Right atrium auricular region (tissue), 2 donors: ENCODE results near the gene SENP5. TPM values are rescaled to one million over a fixed set of nuclear protein-coding genes. Genes with fewer than 3 reads are reported as not detected.

Experiments
- DNase-seq: peaks from one replicate; pipeline ENCODE4 v3.0.0-alpha.2; 2019; ENCODE audit warnings: low spot score
- H3K27ac ChIP-seq, 2 donors: fragments of 200-600 bp; sonication (generic); 1 replicate in 1 of 2; 2 replicates in 1 of 2; pipeline ENCODE4 v1.5.1; 2016 to 2019
- H3K27me3 ChIP-seq, 2 donors: fragments of 200-600 bp; sonication (generic); one replicate each; pipeline versions ENCODE4 v1.5.1 to v1.6.0; 2017 to 2019
- H3K36me3 ChIP-seq: fragments of 200-600 bp; sonication (generic); one replicate; pipeline ENCODE4 v1.5.1; 2016
- H3K4me1 ChIP-seq, 2 donors: fragments of 200-600 bp; sonication (generic); one replicate each; pipeline versions ENCODE4 v1.5.1 to v1.6.0; 2017 to 2019
- H3K4me3 ChIP-seq, 2 donors: fragments of 200-600 bp; sonication (generic); 1 replicate in 1 of 2; 2 replicates in 1 of 2; pipeline ENCODE4 v1.5.1; 2017 to 2019; ENCODE audit warnings: mild to moderate bottlenecking in 1 of 2, moderate library complexity in 1 of 2
- H3K9me3 ChIP-seq, 2 donors: fragments of 200-600 bp; sonication (generic); one replicate each; pipeline ENCODE4 v1.5.1; 2019
- CTCF ChIP-seq, 2 donors: fragments of 200-600 bp; sonication (generic); IDR thresholded peaks; one replicate each; pipeline ENCODE4 v1.5.1; 2019; ENCODE audit warnings: antibody characterized with exemption in 2 of 2
- total RNA-seq, 2 donors: library from RNA; depleted of rRNA; stranded (reverse); fragments of >200 nt; gene quantifications; one replicate each; pipeline ENCODE4 v1.1.0, GENCODE V29; 2016

SENP5 gene
- total RNA-seq, 2 donors from 2014 or later: 18.7 to 22.1 TPM

DNA sequence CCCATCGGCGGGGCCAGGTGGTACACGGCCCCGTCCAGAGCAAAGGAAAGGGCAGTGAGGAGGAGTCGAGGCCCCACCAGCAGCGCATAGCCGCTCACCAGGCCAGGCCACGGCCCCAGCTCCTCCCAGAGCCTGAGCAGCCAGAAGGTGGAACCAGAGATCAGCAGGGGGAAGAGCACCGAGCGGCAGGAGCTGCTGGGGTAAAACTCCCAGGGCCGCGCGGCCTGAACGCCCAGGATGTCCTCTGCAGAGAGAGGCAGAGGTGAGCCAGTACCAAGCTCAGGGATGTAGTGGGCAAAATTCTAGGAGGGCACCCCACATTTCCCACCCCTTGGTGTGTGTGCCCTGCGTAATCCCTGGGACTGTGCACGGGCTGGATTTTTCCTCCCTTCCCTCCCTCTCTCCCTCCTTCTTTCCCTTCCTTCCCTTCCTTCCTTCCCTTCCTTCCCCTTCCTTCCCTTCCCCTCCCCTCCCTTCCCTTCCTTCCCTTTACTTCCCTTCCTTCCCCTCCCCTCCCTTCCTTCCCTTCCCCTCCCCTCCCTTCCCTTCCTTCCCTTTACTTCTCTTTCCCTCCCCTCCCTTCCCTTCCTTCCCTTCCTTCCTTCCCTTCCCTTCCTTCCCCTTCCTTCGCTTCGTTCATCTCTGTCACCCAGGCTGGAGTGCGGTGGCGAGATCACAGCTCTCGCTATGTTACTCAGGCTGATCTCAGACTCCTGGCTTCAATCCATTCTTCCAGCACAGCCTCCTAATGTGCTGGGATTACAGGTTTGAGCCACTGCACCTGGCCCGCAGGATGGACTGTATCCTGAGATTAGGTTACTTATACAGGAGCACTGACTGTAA lies 80.9 kb downstream of the SENP5 start:
- DNase-seq: no peak
- no peaks in the 10 kb centered on the region for H3K36me3 ChIP-seq
- H3K4me3 ChIP-seq: no peak overlapping the region
- no peak for TF ChIP-seq CTCF (IDR thresholded peaks at IDR 0.05)
- no peak overlapping the region for H3K27ac ChIP-seq
- peaks cover 0 to 7% of the 10 kb centered on the region in 2 donors for H3K4me1 ChIP-seq
- no peaks in the 10 kb centered on the region for H3K9me3 ChIP-seq
- H3K27me3 ChIP-seq: no peaks in the 10 kb centered on the region

DNA sequence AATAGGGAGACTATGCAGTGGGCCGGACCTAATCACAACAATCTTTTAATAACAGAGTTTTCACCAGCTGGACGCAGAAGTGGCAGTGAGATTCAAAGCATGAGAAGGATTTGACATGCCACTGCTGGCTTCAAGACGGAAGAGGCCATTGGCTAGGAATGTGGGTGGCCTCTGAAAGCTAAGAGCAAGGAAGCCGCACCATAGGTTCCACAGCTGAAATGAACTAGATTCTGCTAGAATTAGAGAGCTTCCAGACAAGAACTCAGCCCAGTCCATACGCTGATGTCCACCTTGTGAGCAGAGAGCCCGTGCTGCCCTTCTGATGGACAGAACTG lies 81.5 kb downstream of the SENP5 start:
- H3K9me3 ChIP-seq: no peaks in the 10 kb centered on the region
- H3K27me3 ChIP-seq: no peaks in the 10 kb centered on the region
- no peaks in the 10 kb centered on the region for H3K36me3 ChIP-seq
- H3K4me1 ChIP-seq: peaks cover 0 to 2% of the 10 kb centered on the region in 2 donors
- H3K4me3 ChIP-seq: no peak overlapping the region
- no peak overlapping the region for H3K27ac ChIP-seq
- DNase-seq: no peak
- TF ChIP-seq CTCF (IDR thresholded peaks at IDR 0.05): no peak

GRCh38 chr3:196949750-196950149 lies 82.0 kb downstream of the SENP5 start:
- H3K4me1 ChIP-seq: no peaks in the 10 kb centered on the region
- no peaks in the 10 kb centered on the region for H3K36me3 ChIP-seq
- TF ChIP-seq CTCF (IDR thresholded peaks at IDR 0.05): no peak
- no peak overlapping the region for H3K4me3 ChIP-seq
- H3K27ac ChIP-seq: no peak overlapping the region
- H3K9me3 ChIP-seq: no peaks in the 10 kb centered on the region
- DNase-seq: no peak
- no peaks in the 10 kb centered on the region for H3K27me3 ChIP-seq

- no peaks in the 10 kb centered on the region for H3K9me3 ChIP-seq
- no peaks in the 10 kb centered on the region for H3K36me3 ChIP-seq
- H3K27ac ChIP-seq: no peak overlapping the region
- DNase-seq: no peak
- no peaks in the 10 kb centered on the region for H3K27me3 ChIP-seq
- no peak for TF ChIP-seq CTCF (IDR thresholded peaks at IDR 0.05)
- no peaks in the 10 kb centered on the region for H3K4me1 ChIP-seq
- no peak overlapping the region for H3K4me3 ChIP-seq
Observed at GRCh38 chr3:196951371-196951770, 83.7 kb downstream of the SENP5 start.

GRCh38 chr3:196954832-196955231 lies 87.1 kb downstream of the SENP5 start:
- Histone ChIP-seq H3K4me1 (no peaks in the 10 kb centered on the region), H3K36me3 (no peaks in the 10 kb centered on the region), H3K27me3 (no peaks in the 10 kb centered on the region), H3K27ac (no peak overlapping the region), H3K9me3 (no peaks in the 10 kb centered on the region), H3K4me3 (no peak overlapping the region)
- no peak for DNase-seq
- no peak for TF ChIP-seq CTCF (IDR thresholded peaks at IDR 0.05)
